ENCODE measurements around the gene TM9SF3. TPM values are rescaled to one million over a fixed set of nuclear protein-coding genes. Genes with fewer than 3 reads are reported as not detected.

Gene TM9SF3
- total and polyA plus RNA-seq, 10 of the 15 experiments (the other 5 are each of a cell fraction or from before 2014, with no cell fraction given), result 17.1 to 85.4 (median 44.9) TPM

- ATAC-seq (no peak), DNase-seq (ENCODE audit: low read depth, low spot score) (no peak), FAIRE-seq (no peak)
- POLR2A ChIA-PET, result no interaction called here
- Histone ChIP-seq H3K4me3 (no peak overlapping the region), H3K9me3 (replicated peaks; ENCODE audit: control insufficient read depth, insufficient read depth, low read length) (no peaks in the 10 kb centered on the region), H2AFZ (ENCODE audit: control insufficient read depth, low read depth, low read length) (no peak overlapping the region), H3K27me3 (replicated peaks in 1 of 2; ENCODE audit: control insufficient read depth in 2 of 2, insufficient read depth in 2 of 2, low read length in 1 of 2) (no peaks in the 10 kb centered on the region), H4K20me1 (ENCODE audit: control insufficient read depth, insufficient read depth) (no peaks in the 10 kb centered on the region), H3K4me2 (ENCODE audit: control insufficient read depth, insufficient read depth) (no peak overlapping the region), H3K79me2 (ENCODE audit: control insufficient read depth, insufficient read depth, low read length) (no peaks in the 10 kb centered on the region), H3K27ac (ENCODE audit: control insufficient read depth, insufficient read depth) (no peak overlapping the region), H3K36me3 (ENCODE audit: control insufficient read depth in 2 of 2, insufficient read depth in 2 of 2, low read length in 1 of 2) (peaks cover 10 to 11% of the 10 kb centered on the region in 2 experiments), H3K9ac (ENCODE audit: control insufficient read depth, insufficient read depth, low read length) (no peak overlapping the region), H3K4me1 (ENCODE audit: control insufficient read depth, insufficient read depth, low read length) (peaks cover 5% of the 10 kb centered on the region)
- in situ Hi-C loops (cut with MboI), result no loop called here
- RAD21 ChIA-PET (ENCODE audit: unreplicated experiment), result interaction anchor here (7.1 kb wide), 1 partner anchor 81 kb away, joined by 60 read pairs; no protein-coding TSS in a partner anchor
- no TSS peak for BruUV-seq (replicated peaks)
- intact Hi-C loops (cut with micrococcal nuclease; ENCODE audit: unreplicated experiment), result no loop called here
- CTCF ChIA-PET, result interaction anchor here (7.3 kb wide), 1 partner anchor 108 kb away, joined by 64 read pairs; no protein-coding TSS in a partner anchor
- 100% methylated on average over 1 of the region's 1 CpG for WGBS (ENCODE audit: insufficient coverage, insufficient replicate concordance, low lambda C conversion rate, missing lambda C conversion rate)
- SMC1A ChIA-PET (ENCODE audit: uncharacterized antibody, unreplicated experiment), result interaction anchor here (0.5 to 7.2 kb wide), 4 partner anchors 58 to 240 kb away, joined by 3 to 95 read pairs (median 4); no protein-coding TSS in a partner anchor
- TF ChIP-seq SUPT20H (IDR thresholded peaks at IDR 0.05; ENCODE audit: borderline replicate concordance, control insufficient read depth, low read depth, low read length), result no peak
- TF ChIP-seq ZZZ3 (IDR thresholded peaks at IDR 0.05; ENCODE audit: control insufficient read depth, insufficient read length, low read depth), result no peak
- TF ChIP-seq TCF3 (IDR thresholded peaks at IDR 0.05; ENCODE audit: borderline replicate concordance, insufficient read depth, low read depth, low read length), result no peak
Measured at GRCh38 chr10:96636551-96636950, 49.7 kb upstream of the TM9SF3 start.

GRCh38 chr10:96632974-96633710 is 46.3 kb upstream of the TM9SF3 start:
- DNase-seq (ENCODE audit: low read depth, low spot score) (no peak), FAIRE-seq (no peak), ATAC-seq (no peak)
- Histone ChIP-seq H3K4me1 (ENCODE audit: control insufficient read depth, insufficient read depth, low read length) (no peaks in the 10 kb centered on the region), H3K36me3 (ENCODE audit: control insufficient read depth in 2 of 2, insufficient read depth in 2 of 2, low read length in 1 of 2) (peaks cover 1 to 12% of the 10 kb centered on the region in 2 experiments), H3K9ac (ENCODE audit: control insufficient read depth, insufficient read depth, low read length) (no peak overlapping the region), H3K4me3 (no peak overlapping the region), H4K20me1 (ENCODE audit: control insufficient read depth, insufficient read depth) (no peaks in the 10 kb centered on the region), H2AFZ (ENCODE audit: control insufficient read depth, low read depth, low read length) (no peak overlapping the region), H3K27me3 (replicated peaks in 1 of 2; ENCODE audit: control insufficient read depth in 2 of 2, insufficient read depth in 2 of 2, low read length in 1 of 2) (no peaks in the 10 kb centered on the region), H3K9me3 (replicated peaks; ENCODE audit: control insufficient read depth, insufficient read depth, low read length) (no peaks in the 10 kb centered on the region), H3K27ac (ENCODE audit: control insufficient read depth, insufficient read depth) (no peak overlapping the region), H3K4me2 (ENCODE audit: control insufficient read depth, insufficient read depth) (no peak overlapping the region), H3K79me2 (ENCODE audit: control insufficient read depth, insufficient read depth, low read length) (no peaks in the 10 kb centered on the region)
- in situ Hi-C loops (cut with MboI) (no loop called here), intact Hi-C loops (cut with micrococcal nuclease; ENCODE audit: unreplicated experiment) (no loop called here)
- ChIA-PET RAD21 (ENCODE audit: unreplicated experiment) (no interaction called here), SMC1A (ENCODE audit: uncharacterized antibody, unreplicated experiment) (interaction anchor here (0.5 to 1.4 kb wide), 8 partner anchors 8 to 368 kb away, joined by 3 to 4 read pairs (median 4); no protein-coding TSS in a partner anchor), CTCF (interaction anchor here (0.8 to 1.3 kb wide), 3 partner anchors 111 to 392 kb away, joined by 3 to 4 read pairs (median 3); no protein-coding TSS in a partner anchor), POLR2A (interaction anchor here (0.8 kb wide), 1 partner anchor 96 kb away, joined by 4 read pairs; no protein-coding TSS in a partner anchor)
- WGBS (ENCODE audit: insufficient coverage, insufficient replicate concordance, low lambda C conversion rate, missing lambda C conversion rate), result 99% methylated on average over 4 of the region's 4 CpGs
- no TSS peak for BruUV-seq (replicated peaks)
- TF ChIP-seq TAF1 (IDR thresholded peaks at IDR 0.05; ENCODE audit: borderline replicate concordance, low read depth, low read length) (no peak), RELA (IDR thresholded peaks at IDR 0.05; ENCODE audit: borderline replicate concordance, partially characterized antibody) (no peak), NFYB (IDR thresholded peaks at IDR 0.05; ENCODE audit: insufficient read depth, low read depth, low read length) (no peak), SMARCA5 (IDR thresholded peaks at IDR 0.05) (no peak), FOXM1 (IDR thresholded peaks at IDR 0.05; ENCODE audit: low read depth, low read length) (no peak), MAX (IDR thresholded peaks at IDR 0.05; ENCODE audit: low read depth, low read length) (no peak), RB1 (IDR thresholded peaks at IDR 0.05; ENCODE audit: borderline replicate concordance) (no peak), BCLAF1 (IDR thresholded peaks at IDR 0.05) (no peak), KLF5 (IDR thresholded peaks at IDR 0.05; ENCODE audit: partially characterized antibody) (no peak), HDAC2 (IDR thresholded peaks at IDR 0.05) (no peak), ZNF24 (IDR thresholded peaks at IDR 0.05) (no peak)

All from GM12878 (cell line).